HL-60/S4 treated with retinoic acid at 250 ng/mL for 4 days and 3 days (cell line): ENCODE results near the gene ILKAP.

Experiments used
- in situ Hi-C: fragments of 300-500 bp; cut with MboI; formaldehyde crosslinking; loops from 2 replicates; pipeline ENCODE4 v1.7.0; 2022; ENCODE audit warnings: low sequenced_read_pairs

ILKAP gene

DNA sequence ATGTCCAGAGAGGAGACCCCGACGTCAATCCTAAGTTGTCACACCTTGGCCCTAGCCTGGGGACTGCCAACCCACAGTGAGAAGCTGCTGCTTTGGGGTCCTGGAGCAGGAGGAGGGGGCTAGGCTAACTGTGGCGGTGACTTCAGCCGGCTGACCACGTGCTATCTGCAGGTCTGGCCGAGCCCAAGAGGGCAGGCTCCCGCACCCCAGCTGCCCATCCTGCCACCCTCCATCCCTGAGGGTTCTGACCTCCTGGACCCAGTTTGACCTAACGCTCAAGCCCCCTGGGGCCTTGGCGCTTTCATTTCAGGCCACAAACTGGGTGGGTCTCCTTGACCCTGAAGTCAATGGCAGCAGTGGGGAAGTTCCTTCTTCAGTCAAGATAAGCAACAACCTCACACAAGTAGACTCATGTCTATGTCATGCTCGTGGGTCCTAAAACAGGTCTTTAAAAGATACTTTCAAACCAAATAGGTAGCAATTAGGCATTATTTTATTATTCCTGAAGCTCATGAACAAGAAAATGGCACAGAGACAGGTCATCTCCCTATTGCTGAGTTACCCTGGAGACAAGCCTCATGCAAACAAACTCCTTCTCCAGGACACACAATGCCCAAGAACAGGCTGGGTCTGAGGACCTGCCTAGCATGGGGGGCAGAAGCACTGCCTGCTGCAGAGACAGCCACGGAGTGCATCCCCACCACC, 34.1 kb upstream of the ILKAP start:
- in situ Hi-C loops = no loop called here

DNA sequence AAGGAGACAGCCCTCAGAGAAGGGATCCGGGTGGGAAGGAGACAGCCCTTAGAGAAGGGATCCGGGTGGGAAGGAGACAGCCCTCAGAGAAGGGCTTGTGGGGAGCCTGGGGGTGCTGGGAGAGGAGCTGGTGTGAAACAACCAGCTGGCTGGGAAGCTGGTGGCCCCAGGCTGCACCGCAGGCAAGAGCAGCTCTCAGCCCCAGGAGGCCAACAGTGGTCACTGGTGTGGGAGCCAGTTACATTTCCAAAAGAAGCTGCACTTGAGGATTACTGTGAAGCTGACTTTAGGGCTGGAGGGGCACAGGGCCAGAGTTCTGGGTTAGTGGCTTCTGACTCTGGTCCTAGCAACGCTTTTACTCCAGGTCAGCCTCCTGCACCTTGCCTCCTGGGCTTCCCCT, 33.1 kb upstream of the ILKAP start:
- in situ Hi-C loops = no loop called here

DNA sequence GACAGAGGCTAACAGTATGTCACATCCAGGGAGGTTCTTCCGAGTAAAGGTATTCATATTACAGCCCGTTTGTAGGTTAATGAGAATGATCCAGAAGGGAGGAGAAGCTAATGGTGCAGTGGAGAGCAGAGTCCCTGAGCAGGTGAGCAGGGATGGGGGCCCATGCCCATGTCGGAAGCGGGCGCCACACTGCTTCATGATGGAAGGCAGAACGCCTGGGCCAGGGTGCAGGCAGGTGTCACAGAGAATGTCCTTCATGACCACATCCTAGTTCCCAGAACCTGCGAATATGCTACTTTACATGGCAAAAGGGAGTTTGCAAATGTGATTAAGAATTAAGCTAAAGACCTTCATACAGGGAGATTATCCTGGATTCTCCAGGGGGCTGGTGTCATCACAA, 32.4 kb upstream of the ILKAP start:
- in situ Hi-C loops = no loop called here

DNA sequence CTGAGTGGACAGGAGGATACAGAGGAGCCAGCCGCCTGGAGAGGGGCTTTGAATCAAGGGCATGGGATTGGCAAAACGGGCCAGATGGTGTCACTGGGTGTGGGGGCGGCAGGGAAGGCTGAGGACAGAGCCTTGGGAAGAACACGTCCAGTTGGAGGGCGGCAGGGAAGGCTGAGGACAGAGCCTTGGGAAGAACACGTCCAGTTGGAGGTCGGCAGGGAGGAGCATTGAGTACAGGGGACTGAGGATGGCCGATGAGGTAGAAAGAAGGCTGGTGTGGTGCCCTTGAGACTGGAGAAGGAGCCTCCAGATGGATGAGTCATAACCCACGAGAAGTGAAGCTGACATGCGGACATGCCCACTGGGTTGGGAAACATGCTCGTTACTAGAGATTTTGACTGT, 31.8 kb upstream of the ILKAP start:
- in situ Hi-C loops = no loop called here

DNA sequence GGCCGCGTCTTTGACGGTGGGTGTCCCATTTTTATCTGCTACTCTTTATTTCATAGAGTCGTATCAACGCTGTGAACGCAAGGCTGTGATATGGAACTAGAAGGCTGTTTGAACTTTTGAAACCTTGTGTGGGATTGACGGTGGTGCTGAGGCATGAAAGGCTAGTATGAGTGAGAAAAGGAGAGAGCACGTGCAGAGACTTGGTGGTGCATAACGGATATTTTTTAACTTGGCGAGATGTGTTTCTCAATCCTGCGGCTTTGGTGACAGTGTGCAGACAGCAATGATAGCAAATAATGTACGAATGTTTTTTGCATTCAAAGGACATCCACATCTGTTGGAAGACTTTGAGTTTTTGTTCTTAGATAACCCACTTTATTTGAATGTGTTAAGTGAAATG, 30.1 kb upstream of the ILKAP start:
- in situ Hi-C loops = no loop called here

DNA sequence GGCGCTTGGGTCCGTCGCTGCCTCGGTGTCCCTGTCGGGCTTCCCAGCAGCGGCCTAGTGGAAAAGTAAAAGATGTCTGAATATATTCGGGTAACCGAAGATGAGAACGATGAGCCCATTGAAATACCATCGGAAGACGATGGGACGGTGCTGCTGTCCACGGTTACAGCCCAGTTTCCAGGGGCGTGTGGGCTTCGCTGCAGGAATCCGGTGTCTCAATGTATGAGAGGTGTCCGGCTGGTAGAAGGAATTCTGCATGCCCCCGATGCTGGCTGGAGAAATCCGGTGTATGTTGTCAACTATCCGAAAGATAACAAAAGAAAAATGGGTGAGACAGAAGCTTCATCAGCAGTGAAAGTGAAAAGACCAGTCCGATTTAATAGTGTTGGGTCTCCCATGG, 28.3 kb upstream of the ILKAP start:
- in situ Hi-C loops = no loop called here

DNA sequence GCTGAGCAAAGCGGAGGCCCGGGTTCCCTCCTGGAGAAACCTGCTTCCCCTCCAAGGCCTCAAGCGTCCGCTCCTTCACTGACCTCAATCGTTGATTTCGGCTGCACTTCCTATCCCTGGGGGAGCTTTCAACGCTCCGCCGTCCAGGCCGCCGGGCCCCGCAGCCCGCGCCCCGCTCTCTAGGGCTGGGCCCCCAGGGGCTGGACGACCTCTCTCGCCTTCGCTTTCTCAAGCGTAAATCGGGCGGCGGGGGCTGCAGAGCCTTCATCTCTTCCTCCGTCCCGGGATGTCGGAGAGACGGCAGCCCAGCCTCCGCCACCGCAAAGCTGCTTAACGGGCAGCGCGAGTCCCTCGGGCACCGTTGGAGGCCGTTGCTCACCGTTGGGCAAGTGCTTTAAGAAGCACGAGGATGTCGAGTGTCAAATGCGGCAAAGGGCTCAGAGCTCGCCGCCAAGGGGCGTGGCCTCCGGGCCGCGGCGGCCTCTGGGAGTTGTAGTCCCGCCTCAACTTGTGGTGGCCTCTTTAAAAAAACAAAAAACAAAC, 27.8 kb upstream of the ILKAP start:
- in situ Hi-C loops = no loop called here

DNA sequence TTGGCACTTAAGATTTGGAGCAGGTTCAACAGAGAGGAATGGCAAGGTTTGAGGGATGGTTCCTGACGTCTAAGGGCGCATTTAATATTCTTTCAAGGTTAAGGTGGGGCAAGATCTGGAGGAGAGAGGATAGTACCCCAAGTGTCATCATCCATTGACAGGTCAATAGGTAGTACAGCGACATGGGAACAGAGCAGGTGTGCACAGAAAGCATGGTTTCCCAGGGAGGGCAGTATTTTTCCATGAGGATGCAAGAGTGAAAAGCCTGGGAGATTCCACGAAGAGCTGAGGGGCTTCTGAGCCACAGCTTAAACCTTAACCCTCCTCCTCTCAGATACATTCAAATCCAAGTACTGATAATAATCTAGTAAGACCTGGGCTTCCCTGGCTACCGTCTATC, 27.2 kb upstream of the ILKAP start:
- in situ Hi-C loops = no loop called here

DNA sequence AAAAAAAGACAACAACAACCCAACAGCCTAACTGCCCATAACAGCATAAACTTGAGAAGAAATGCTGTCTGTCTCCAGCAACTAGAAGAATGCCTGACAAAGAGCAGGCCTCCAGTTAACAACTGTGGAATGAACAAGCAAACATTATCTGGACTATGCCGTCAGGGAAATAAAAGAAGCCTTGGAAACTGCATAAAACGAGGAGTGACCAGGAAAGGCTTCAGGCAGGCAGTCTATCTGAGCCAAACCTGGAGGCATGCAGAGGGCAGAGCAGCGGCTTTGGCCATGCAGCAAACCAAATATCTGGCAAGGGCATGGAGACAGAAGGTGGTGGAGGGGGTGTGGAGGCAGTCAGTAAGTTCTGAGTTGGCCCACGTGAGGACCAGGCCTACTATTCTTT, 25.2 kb upstream of the ILKAP start:
- in situ Hi-C loops = no loop called here

DNA sequence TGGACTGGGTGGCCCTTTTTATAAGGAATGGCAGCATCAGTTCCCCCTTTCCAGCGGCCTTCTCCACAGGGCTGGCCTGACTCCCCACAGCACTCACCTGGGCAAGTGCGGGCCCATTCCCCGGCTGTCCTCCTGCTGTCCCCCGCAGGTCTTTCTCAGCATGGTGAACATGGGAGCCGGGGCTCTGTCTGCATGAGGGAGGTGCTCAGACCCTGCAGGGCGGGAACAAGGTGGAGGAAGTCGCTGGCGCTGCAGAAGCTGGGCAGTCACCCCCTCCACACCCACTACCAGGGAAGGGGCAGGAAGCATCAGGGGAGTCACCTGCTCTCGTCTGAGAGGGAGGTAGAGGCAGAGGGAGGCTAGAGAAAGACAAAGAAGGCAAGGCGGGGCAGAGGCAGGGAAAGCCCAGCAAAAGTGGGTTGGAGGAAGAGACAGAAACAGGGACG, 24.1 kb upstream of the ILKAP start:
- in situ Hi-C loops = no loop called here

DNA sequence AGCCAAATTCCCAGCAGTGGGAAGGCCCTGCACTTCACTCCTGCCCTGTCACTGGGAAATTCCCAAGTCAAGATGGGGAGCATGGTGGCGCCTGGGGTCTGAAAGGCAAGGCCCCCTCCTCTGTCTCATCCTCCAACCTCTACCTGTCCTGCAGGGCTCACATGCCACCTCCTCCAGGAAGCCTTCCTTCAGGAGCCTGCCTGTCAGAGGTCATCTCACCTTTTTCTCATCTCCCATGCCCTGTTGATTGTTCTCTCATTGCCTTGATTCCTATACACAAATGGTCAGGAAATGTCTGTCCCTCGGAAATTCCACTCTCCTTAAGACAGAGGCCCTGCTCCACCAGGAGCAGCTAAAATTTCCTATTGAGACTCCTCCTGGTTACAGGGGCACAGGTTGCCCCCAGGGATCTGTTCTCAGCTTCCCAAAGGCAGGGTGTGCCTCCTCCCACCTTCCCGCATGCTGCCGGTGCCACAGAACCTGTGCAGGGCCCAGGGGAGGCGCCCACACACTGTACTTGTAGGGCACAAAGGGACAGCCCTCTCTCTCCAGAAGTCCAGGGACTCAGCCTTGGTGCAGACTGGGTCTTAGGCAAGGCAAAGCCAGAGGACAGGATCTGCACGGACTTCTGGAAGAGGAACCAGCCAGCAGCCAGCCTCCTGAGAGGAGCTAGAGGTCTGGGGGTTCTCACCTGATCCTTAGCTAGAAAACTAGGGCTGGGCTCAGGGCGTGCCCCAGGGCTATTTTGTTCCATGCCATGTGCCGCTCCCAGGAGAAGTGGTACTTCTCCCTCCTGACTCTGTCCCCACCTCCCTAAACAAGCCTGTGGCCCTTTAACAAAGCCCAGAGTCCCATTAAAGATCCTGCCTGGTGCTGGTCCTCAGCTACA, 23.4 kb upstream of the ILKAP start:
- in situ Hi-C loops = no loop called here

DNA sequence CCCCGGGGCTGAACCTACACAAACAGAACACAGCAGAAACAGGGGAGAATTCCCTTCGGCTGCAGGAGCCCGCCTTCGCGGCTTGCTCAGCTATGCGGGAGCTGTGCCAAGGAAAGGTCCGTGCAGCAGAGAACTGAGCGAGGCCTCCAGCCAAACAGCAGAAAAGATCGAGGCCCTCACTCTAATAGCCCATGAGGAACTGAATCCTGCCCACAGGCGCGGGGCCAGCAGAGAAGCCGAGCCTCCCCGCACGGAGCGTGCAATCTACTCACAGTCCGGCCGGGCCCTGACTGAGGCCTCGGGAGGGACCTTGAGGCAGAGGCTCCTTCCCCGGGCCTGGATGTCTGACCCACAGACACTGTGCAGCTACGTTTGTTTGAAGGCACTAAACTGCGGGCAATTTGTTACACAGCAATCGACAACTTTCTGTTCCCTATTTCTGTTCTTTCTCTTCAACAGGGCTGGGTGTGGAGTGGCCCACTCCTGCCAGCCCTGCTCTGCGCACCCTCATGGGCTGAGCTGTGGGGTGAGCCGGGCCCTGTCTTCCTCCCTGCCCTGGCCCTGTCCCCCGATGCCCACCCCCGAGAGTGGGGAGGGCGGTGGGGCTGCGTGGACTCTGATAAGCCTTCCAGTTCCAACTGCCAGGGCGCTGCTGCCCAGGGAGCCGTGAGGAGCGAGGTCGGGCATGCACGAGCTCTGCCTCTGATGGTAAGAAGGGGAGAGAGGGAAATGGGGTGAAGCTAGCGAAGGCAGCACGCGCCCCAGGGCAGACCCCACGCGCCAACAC, 22.6 kb upstream of the ILKAP start:
- in situ Hi-C loops = no loop called here

DNA sequence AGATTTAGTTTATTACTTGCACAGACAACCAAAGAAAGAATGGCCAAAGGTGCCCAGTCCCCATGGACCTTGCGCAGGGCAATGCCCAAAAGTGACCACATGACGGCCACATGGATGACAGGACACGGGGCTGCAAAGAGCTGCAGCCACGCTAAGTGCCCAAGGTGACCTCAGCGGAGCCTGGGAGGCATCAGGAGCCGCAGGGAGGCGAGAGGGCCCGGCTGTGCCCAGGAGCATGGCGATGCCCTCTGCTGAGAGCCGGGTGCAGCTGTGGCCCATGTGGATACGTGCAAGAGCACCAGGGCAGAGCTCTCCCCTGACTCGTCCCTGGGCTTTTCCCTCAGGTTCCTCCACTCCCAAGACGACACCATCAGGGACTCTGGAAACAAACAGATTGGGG, 21.6 kb upstream of the ILKAP start:
- in situ Hi-C loops = no loop called here

DNA sequence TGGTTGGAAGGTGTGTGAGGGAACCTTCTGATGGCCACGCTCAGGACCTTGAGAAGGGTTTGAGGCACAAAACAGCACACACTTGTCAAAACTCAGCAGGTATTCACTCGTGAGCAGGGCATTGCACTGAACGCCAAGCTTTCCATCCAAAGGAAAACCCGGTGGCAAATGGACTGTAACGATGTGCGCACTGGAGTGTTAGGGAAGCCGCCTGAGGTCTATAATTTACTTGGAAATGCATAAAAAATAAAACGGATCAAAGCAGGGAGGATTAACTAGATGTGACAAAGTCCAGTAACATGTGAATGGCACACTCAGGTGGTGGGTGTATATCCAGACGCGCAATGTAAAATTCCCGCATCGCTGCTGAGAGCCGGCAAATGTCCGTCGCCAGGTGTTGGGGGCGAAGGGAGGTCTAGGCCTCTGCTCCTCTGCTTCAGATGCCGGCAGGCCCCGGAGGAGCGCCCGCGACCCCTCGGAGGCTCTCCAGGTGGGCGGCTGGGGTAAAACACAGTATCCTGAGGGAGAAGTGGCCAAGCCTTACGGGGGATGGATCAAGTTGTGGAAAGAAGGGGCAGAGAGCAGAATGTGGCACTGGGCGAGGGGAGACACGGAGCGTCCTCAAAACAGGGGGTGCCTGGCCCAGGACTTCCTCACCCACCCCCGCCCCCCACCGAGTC, 21.0 kb upstream of the ILKAP start:
- in situ Hi-C loops = no loop called here

DNA sequence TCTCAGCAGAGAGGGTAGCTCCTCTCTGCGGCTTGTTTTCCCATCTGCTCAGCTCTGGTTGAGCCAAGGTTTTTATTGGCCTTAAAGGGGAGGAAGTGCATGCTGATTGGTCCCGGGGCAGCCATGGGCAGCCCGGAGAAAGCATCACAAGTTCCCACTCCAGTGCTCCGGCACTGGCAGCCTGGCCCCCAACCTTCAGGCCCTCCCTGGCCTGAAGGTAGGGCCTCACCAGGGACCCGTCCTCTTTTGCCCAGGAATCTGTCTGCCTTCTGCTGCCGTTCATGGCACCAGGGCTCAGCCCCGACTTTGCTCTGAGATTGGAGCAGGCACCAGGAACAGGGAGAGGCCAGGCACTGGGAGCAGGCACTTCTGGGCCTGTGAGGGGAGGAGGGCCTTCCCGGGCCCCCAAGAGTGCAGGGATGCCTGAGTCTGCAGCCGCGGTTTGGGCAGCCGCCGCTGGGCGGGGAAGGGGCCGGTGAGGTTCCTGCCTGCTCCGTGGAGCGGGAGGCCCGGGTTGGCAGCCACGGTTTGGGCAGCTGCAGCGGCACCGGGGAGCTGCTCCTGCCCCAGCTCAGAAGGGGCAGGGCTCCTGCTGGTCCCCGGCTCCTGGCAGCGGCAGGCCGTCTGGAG, 17.5 kb upstream of the ILKAP start:
- in situ Hi-C loops = no loop called here

DNA sequence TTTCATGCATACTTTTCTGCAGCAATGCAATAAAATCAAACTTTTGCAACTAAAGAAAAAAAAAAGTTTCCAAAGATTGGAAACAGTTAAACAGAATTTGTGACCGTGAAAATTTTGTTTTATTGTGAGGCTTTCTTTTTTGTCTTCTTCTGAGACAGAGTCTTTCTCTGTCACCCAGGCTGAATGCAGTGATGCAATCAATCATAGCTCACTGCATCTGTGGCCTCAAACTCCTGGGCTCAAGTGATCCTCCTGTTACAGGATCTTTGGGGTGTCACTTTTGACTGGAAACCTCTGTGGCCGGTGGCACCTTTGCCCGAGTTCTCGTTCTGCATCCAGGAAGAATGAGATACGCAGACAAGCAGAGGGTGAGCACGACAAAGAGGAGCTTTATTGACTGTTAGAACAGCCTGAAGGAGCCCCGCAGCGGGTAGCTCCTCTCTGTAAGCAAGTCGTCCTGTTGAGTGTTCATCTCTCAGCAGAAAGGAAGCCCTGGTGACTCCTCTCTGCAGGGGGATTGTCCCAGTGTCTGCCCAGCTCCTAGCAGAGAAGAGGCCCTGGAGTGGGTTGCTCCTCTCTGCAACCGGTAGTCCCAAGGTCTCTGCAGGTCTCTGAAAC, 16.9 kb upstream of the ILKAP start:
- in situ Hi-C loops = no loop called here

DNA sequence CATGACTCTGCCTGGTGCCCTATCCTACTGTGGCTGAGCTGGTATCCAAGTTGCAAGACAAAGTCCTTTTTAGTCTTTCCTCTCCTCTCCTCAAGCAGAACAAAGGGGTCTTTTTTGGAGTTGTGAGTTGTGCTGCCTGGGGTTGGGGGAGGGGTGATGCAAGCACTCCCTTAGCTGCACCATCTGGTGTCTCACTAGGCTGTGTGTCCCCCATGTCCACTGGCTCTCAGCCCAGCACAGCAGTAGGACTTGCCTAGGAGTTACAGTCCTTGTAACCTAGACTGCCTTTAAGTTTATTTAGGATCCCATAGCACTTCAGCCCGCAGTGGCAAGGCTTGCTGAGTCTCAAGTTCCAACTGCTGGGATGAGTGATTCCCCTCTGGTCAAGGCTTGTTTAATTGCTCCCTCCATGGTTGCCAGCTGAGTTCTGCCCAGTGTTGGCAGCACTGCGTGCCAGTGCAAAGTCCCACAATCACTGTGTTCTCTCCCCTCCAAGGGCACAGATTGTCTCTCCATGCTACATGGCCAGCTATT, 13.2 kb upstream of the ILKAP start:
- in situ Hi-C loops = no loop called here

DNA sequence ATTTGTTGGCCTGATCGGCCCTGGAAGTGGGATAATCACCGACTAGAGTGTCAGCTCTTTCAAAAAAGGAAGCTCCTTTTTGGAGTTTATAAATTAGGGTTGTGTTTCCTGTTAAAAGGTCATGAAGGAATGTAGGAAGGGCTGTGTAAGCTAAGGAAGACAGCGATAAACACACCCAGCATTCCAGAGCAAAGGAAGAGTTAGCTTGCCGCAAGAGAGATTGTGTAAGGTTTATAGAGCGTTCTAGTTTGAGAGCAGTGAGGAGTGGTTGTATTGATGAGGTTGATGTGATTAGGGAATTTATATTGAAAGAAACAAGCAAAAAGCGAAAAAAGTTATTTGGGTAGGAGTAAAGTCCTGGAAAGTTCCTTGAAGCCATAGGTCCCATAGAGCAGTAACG, 3.5 kb upstream of the ILKAP start:
- in situ Hi-C loops = no loop called here

DNA sequence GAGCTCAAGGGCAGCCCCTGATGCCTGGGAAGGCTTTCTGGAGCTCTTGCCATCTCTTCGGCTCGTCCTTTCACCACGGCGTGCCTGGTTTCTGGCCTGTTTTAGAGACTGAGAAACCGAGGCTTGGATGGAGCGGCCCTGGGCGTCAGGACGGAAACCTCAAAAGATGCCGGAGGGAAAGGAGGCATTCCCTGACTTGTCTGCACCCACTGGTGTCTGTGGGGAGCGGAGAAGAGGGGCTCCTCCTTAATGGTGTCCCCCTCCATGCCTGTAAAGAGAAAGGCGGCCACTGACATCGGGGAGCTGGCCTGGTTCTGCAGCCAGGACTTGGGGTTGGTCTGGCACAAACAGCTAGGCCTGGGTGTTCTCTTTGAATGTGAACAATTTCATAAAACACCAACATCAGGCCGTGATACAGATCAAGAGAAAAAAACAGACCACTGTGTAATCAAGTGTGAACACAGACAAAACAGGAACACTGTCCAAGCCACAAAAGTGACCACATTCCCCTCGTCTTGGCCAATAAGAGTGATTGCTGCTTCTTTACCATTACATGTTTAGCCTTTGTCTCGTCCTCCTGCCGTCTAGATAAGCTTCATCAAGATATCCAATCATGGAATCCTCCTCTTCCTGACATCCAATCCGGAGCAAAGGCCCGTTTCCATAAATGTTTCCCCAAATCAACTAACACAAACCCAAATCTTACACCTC, 633 bp upstream of the ILKAP start:
- in situ Hi-C loops = no loop called here
